HCT116 (cell line): Measurements from ENCODE around the gene SLC7A10. TPM values are rescaled to one million over a fixed set of nuclear protein-coding genes. Genes with fewer than 3 reads are reported as not detected.

Experiments used
- ATAC-seq: fragments of 200-7000 bp; cut with Tn5 transposase; 2 replicates; pipeline ENCODE4 v1.9.1; 2020; ENCODE audit warnings: mild to moderate bottlenecking, moderate library complexity
- BruUV-seq: library from RNA; stranded (reverse); fragments of 400-500 nt; replicated peaks from 2 replicates; lab custom pipeline; 2021; lab: Mats Ljungman, UMichigan
- CTCF ChIA-PET: fragments of 300-600 bp; sonication (Branson Sonifier 250); formaldehyde crosslinking; loops from one replicate; lab custom pipeline; 2021; ENCODE audit warnings: antibody characterized with exemption; lab: Charles Lee
- POLR2A ChIA-PET: fragments of 300-600, 350-600 bp; sonication (Branson Sonifier 250); formaldehyde crosslinking; loops from one replicate; lab custom pipeline; 2021; ENCODE audit warnings: antibody characterized with exemption; lab: Charles Lee
- RAD21 ChIA-PET, 2 experiments: fragments of 300-600 bp; sonication (Branson Sonifier 250); formaldehyde crosslinking; loops; one replicate each; lab custom pipeline; 2023; ENCODE audit warnings: low total read pairs in 2 of 2; ENCODE audit not compliant: uncharacterized antibody in 2 of 2, unreplicated experiment in 2 of 2, low non-redundant PET in 1 of 2; lab: Charles Lee
- DNase-seq: peaks from one replicate; pipeline ENCODE4 v3.0.0-alpha.2; 2010; ENCODE audit warnings: low read depth, low spot score
- H2AFZ ChIP-seq: fragments of 200-600 bp; shearing (Covaris generic), sonication (generic); 2 replicates; pipeline ENCODE4 v1.6.1; 2017; ENCODE audit warnings: low read depth, mixed run types, mixed read lengths, antibody characterized with exemption, low read length; ENCODE audit not compliant: poor library complexity, severe bottlenecking
- H3K27ac ChIP-seq: 2 replicates; pipeline ENCODE4 v1.5.1; 2012; ENCODE audit warnings: low read depth, low read length
- H3K27me3 ChIP-seq: fragments of 200-600 bp; sonication (generic); 2 replicates; pipeline ENCODE4 v1.6.1; 2016; ENCODE audit warnings: mixed run types, low read length, mixed read lengths; ENCODE audit not compliant: insufficient read depth
- H3K36me3 ChIP-seq, 2 experiments: fragments of 200-500 bp in 1 of 2; fragments of 200-600 bp in 1 of 2; sonication (Bioruptor generic) in 1 of 2; sonication (generic) in 1 of 2; 2 replicates each; pipeline versions ENCODE4 v1.5.1 to v1.6.1; 2014 to 2016; ENCODE audit warnings: low read length in 2 of 2, inconsistent platforms in 1 of 2, mixed read lengths in 1 of 2, mixed run types in 1 of 2; ENCODE audit not compliant: insufficient read depth in 2 of 2, control insufficient read depth in 1 of 2
- H3K4me1 ChIP-seq, 2 experiments: fragments of 200-600 bp in 1 of 2; sonication (generic) in 1 of 2; 2 replicates each; pipeline versions ENCODE4 v1.5.1 to v1.6.1; 2012 to 2017; ENCODE audit warnings: low read length in 2 of 2, inconsistent platforms in 1 of 2, mild to moderate bottlenecking in 1 of 2, mixed read lengths in 1 of 2, mixed run types in 1 of 2, moderate library complexity in 1 of 2; ENCODE audit not compliant: insufficient read depth in 2 of 2, control insufficient read depth in 1 of 2
- H3K4me2 ChIP-seq: fragments of 200-600 bp; sonication (generic); 2 replicates; pipeline ENCODE4 v1.6.1; 2017; ENCODE audit warnings: mixed run types, low read length, mixed read lengths
- H3K4me3 ChIP-seq, 2 experiments: fragments of 200-600 bp in 1 of 2; sonication (generic) in 1 of 2; replicated peaks in 1 of 2; 2 replicates each; pipeline ENCODE4 v1.5.1; 2011 to 2016; ENCODE audit warnings: low read length in 2 of 2, control low read depth in 1 of 2, low read depth in 1 of 2, mild to moderate bottlenecking in 1 of 2, mixed read lengths in 1 of 2, mixed run types in 1 of 2
- H3K79me2 ChIP-seq: fragments of 200-600 bp; sonication (generic); 2 replicates; pipeline ENCODE4 v1.6.1; 2017; ENCODE audit warnings: mild to moderate bottlenecking, mixed run types, low read length, moderate library complexity, mixed read lengths; ENCODE audit not compliant: insufficient read depth
- H3K9ac ChIP-seq: fragments of 200-600 bp; sonication (generic); 2 replicates; pipeline ENCODE4 v1.6.1; 2016; ENCODE audit warnings: low read length, mixed read lengths
- H3K9me2 ChIP-seq: fragments of 200-600 bp; sonication (generic), shearing (Covaris generic); 2 replicates; pipeline ENCODE4 v1.6.1; 2017; ENCODE audit warnings: mixed run types, mild to moderate bottlenecking, moderate library complexity; ENCODE audit not compliant: insufficient read depth
- H3K9me3 ChIP-seq, 2 experiments: fragments of 200-500 bp in 1 of 2; fragments of 200-600 bp in 1 of 2; sonication (Bioruptor generic) in 1 of 2; sonication (generic) in 1 of 2; 2 replicates each; pipeline ENCODE4 v1.6.1; 2014 to 2017; ENCODE audit warnings: low read length in 2 of 2, mixed read lengths in 2 of 2, inconsistent platforms in 1 of 2, low read depth in 1 of 2, mild to moderate bottlenecking in 1 of 2, mixed run types in 1 of 2, moderate library complexity in 1 of 2; ENCODE audit not compliant: control insufficient read depth in 1 of 2, insufficient read depth in 1 of 2
- H4K20me1 ChIP-seq: fragments of 200-600 bp; sonication (generic), shearing (Covaris generic); 2 replicates; pipeline ENCODE4 v1.6.1; 2017; ENCODE audit warnings: mixed run types, mild to moderate bottlenecking, moderate library complexity; ENCODE audit not compliant: insufficient read depth
- CBX3 ChIP-seq: IDR thresholded peaks from 2 replicates; pipeline ENCODE4 v1.6.1; 2012; ENCODE audit warnings: low read depth
- CEBPB ChIP-seq: IDR thresholded peaks from 2 replicates; pipeline ENCODE4 v1.6.1; 2012; ENCODE audit warnings: low read depth
- EGR1 ChIP-seq: IDR thresholded peaks from 2 replicates; pipeline ENCODE4 v1.6.1; 2012; ENCODE audit warnings: low read depth
- ELF1 ChIP-seq: IDR thresholded peaks from 2 replicates; pipeline ENCODE4 v1.6.1; 2012; ENCODE audit warnings: low read depth, borderline replicate concordance
- EZH2phosphoT487 ChIP-seq: fragments of 200-600 bp; IDR thresholded peaks from 2 replicates; pipeline ENCODE4 v1.6.1; 2018; ENCODE audit warnings: antibody characterized with exemption, borderline replicate concordance
- JUND ChIP-seq: IDR thresholded peaks from 2 replicates; pipeline ENCODE4 v1.6.1; 2012
- RAD21 ChIP-seq: IDR thresholded peaks from 2 replicates; pipeline ENCODE4 v1.6.1; 2012; ENCODE audit warnings: low read depth, mild to moderate bottlenecking
- REST ChIP-seq: IDR thresholded peaks from 2 replicates; pipeline ENCODE4 v1.6.1; 2012; ENCODE audit warnings: low read depth
- SRF ChIP-seq: IDR thresholded peaks from 2 replicates; pipeline ENCODE4 v1.6.1; 2012; ENCODE audit warnings: low read depth
- YY1 ChIP-seq: IDR thresholded peaks from 2 replicates; pipeline ENCODE4 v1.6.1; 2011; ENCODE audit warnings: low read length, low read depth, moderate library complexity, mild to moderate bottlenecking; ENCODE audit not compliant: insufficient replicate concordance; ENCODE audit errors: extremely low read depth
- intact Hi-C: fragments of 100-400 bp; cut with micrococcal nuclease; formaldehyde crosslinking; loops from 2 replicates; pipeline ENCODE4 v1.10.0; 2022
- total RNA-seq: library from RNA; stranded (reverse); gene quantifications from one replicate; pipeline ENCODE4 v1.2.1, GENCODE V29; 2021; ENCODE audit not compliant: unreplicated experiment
- TF ChIP-seq, protein P1 (sequence below), 3 experiments: fragments of 200-600 bp in 1 of 3; sonication (generic) in 1 of 3; IDR thresholded peaks in 2 of 3; conservative IDR thresholded peaks in 1 of 3; 2 replicates each; pipeline ENCODE4 v1.5.1; 2012 to 2017; ENCODE audit warnings: low read depth in 2 of 3, low read length in 2 of 3, antibody characterized with exemption in 1 of 3, borderline replicate concordance in 1 of 3, control low read depth in 1 of 3, mild to moderate bottlenecking in 1 of 3, mixed read lengths in 1 of 3, mixed run types in 1 of 3, moderate library complexity in 1 of 3; ENCODE audit not compliant: insufficient read depth in 1 of 3

The SLC7A10 gene
- total RNA-seq, 1 experiment from 2014 or later = 0.25 TPM

GRCh38 chr19:33203529-33203928 lies 22.1 kb downstream of the SLC7A10 start:
- no TSS peak for BruUV-seq
- CTCF ChIA-PET = interaction anchor here (1.2 kb wide), 1 partner anchor 19 kb away, joined by 3 read pairs; no protein-coding TSS in a partner anchor
- TF ChIP-seq JUND (no peak), REST (no peak), RAD21 (no peak), EZH2phosphoT487 (no peak), CEBPB (no peak), SRF (no peak), EGR1 (no peak), CBX3 (no peak), YY1 (no peak), ELF1 (no peak)
- TF ChIP-seq, protein P1, sequence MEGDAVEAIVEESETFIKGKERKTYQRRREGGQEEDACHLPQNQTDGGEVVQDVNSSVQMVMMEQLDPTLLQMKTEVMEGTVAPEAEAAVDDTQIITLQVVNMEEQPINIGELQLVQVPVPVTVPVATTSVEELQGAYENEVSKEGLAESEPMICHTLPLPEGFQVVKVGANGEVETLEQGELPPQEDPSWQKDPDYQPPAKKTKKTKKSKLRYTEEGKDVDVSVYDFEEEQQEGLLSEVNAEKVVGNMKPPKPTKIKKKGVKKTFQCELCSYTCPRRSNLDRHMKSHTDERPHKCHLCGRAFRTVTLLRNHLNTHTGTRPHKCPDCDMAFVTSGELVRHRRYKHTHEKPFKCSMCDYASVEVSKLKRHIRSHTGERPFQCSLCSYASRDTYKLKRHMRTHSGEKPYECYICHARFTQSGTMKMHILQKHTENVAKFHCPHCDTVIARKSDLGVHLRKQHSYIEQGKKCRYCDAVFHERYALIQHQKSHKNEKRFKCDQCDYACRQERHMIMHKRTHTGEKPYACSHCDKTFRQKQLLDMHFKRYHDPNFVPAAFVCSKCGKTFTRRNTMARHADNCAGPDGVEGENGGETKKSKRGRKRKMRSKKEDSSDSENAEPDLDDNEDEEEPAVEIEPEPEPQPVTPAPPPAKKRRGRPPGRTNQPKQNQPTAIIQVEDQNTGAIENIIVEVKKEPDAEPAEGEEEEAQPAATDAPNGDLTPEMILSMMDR (IDR thresholded peaks at IDR 0.05 in 2 of 3, conservative IDR thresholded peaks at IDR 0.05 in 1 of 3; ENCODE audit: borderline replicate concordance in 1 of 3, insufficient read depth in 1 of 3, low read depth in 2 of 3, low read length in 2 of 3) = no peak
- intact Hi-C loops = no loop called here
- Histone ChIP-seq H3K4me3 (no peak overlapping the region), H2AFZ (no peak overlapping the region), H3K36me3 (peaks cover 0 to 6% of the 10 kb centered on the region in 2 experiments; a peak in 2 of 4 replicates), H3K9me2 (no peaks in the 10 kb centered on the region), H3K4me1 (peaks cover 0 to 5% of the 10 kb centered on the region in 2 experiments; a peak in 2 of 4 replicates), H3K79me2 (no peaks in the 10 kb centered on the region; the same call in 1 of the 2 replicates), H3K4me2 (no peak overlapping the region), H3K9me3 (no peaks in the 10 kb centered on the region), H3K27ac (no peak overlapping the region), H3K27me3 (no peaks in the 10 kb centered on the region), H3K9ac (no peak overlapping the region), H4K20me1 (no peaks in the 10 kb centered on the region)
- RAD21 ChIA-PET = no interaction called here
- ATAC-seq (no peak), DNase-seq (no peak)
- POLR2A ChIA-PET = no interaction called here
